ENCODE results near the gene SRF. TPM values are rescaled to one million over a fixed set of nuclear protein-coding genes. Genes with fewer than 3 reads are reported as not detected.

Gene SRF
- total RNA-seq, 1 experiment from 2014 or later = 35.0 TPM

- no peaks in the 10 kb centered on the region for H4K20me1 ChIP-seq (ENCODE audit: low read length)
- TF ChIP-seq CTCF (conservative IDR thresholded peaks at IDR 0.05; ENCODE audit: low read depth, low read length) = no peak
- no peak for TF ChIP-seq EZH2phosphoT487 (IDR thresholded peaks at IDR 0.05; ENCODE audit: borderline replicate concordance, low read length)
- TF ChIP-seq EZH2 (IDR thresholded peaks at IDR 0.05; ENCODE audit: low read length, unreplicated experiment) = no peak
- H3K27me3 ChIP-seq (ENCODE audit: low read length) = no peaks in the 10 kb centered on the region
- intact Hi-C loops (cut with micrococcal nuclease) = no loop called here
- POLR2A ChIA-PET (ENCODE audit: unreplicated experiment) = no interaction called here
- peaks cover 22% of the 10 kb centered on the region for H3K4me1 ChIP-seq (ENCODE audit: insufficient read depth, low read length)
- H3K79me2 ChIP-seq (ENCODE audit: low read length) = no peaks in the 10 kb centered on the region
- no peak overlapping the region for H3K27ac ChIP-seq (ENCODE audit: low read length)
- no peaks in the 10 kb centered on the region for H3K9me2 ChIP-seq (replicated peaks; ENCODE audit: low read length)
- no peaks in the 10 kb centered on the region for H3K36me3 ChIP-seq (ENCODE audit: low read depth, low read length)
- ATAC-seq (no peak), DNase-seq (no peak)
- BruUV-seq (replicated peaks) = no TSS peak
- H3K9me3 ChIP-seq (ENCODE audit: low read length) = no peaks in the 10 kb centered on the region
- H3K4me2 ChIP-seq (ENCODE audit: low read length) = no peak overlapping the region
- CTCF ChIA-PET = no interaction called here
- H3K9ac ChIP-seq (ENCODE audit: low read length) = no peak overlapping the region
- H3F3A ChIP-seq (ENCODE audit: low read length, unreplicated experiment) = no peaks in the 10 kb centered on the region
- H3K4me3 ChIP-seq (ENCODE audit: low read length) = no peak overlapping the region
- H2AFZ ChIP-seq (ENCODE audit: low read length) = no peak overlapping the region
These were observed 45.5 kb upstream of the SRF start for GRCh38 chr6:43125555-43125954.

GRCh38 chr6:43127180-43127579, 43.9 kb upstream of the SRF start:
- DNase-seq (no peak), ATAC-seq (no peak)
- CTCF ChIA-PET = interaction anchor here (0.6 kb wide), 1 partner anchor 37 kb away, joined by 3 read pairs; no protein-coding TSS in a partner anchor
- H3K9me3 ChIP-seq (ENCODE audit: low read length) = no peaks in the 10 kb centered on the region
- no peaks in the 10 kb centered on the region for H3K9me2 ChIP-seq (replicated peaks; ENCODE audit: low read length)
- intact Hi-C loops (cut with micrococcal nuclease) = no loop called here
- H3K4me3 ChIP-seq (ENCODE audit: low read length) = no peak overlapping the region
- no peak overlapping the region for H3K4me2 ChIP-seq (ENCODE audit: low read length)
- no peaks in the 10 kb centered on the region for H3F3A ChIP-seq (ENCODE audit: low read length, unreplicated experiment)
- H3K9ac ChIP-seq (ENCODE audit: low read length) = no peak overlapping the region
- no peak for TF ChIP-seq EZH2phosphoT487 (IDR thresholded peaks at IDR 0.05; ENCODE audit: borderline replicate concordance, low read length)
- H2AFZ ChIP-seq (ENCODE audit: low read length) = no peak overlapping the region
- 0 out of 2 replicates have a peak, but pooled peaks cover 2% of the 10 kb centered on the region for H3K36me3 ChIP-seq (ENCODE audit: low read depth, low read length)
- H3K4me1 ChIP-seq (ENCODE audit: insufficient read depth, low read length) = peaks cover 7% of the 10 kb centered on the region; the same call in 1 of the 2 replicates
- H3K27me3 ChIP-seq (ENCODE audit: low read length) = no peaks in the 10 kb centered on the region
- no peaks in the 10 kb centered on the region for H3K79me2 ChIP-seq (ENCODE audit: low read length)
- no TSS peak for BruUV-seq (replicated peaks)
- no peak overlapping the region for H3K27ac ChIP-seq (ENCODE audit: low read length)
- no peaks in the 10 kb centered on the region for H4K20me1 ChIP-seq (ENCODE audit: low read length)
- POLR2A ChIA-PET (ENCODE audit: unreplicated experiment) = no interaction called here

GRCh38 chr6:43127877-43128276, 43.2 kb upstream of the SRF start:
- Histone ChIP-seq H2AFZ (ENCODE audit: low read length) (no peak overlapping the region), H3K9me2 (replicated peaks; ENCODE audit: low read length) (no peaks in the 10 kb centered on the region), H3K4me2 (ENCODE audit: low read length) (no peak overlapping the region), H3F3A (ENCODE audit: low read length, unreplicated experiment) (no peaks in the 10 kb centered on the region), H4K20me1 (ENCODE audit: low read length) (no peaks in the 10 kb centered on the region), H3K4me3 (ENCODE audit: low read length) (no peak overlapping the region), H3K9ac (ENCODE audit: low read length) (no peak overlapping the region), H3K4me1 (ENCODE audit: insufficient read depth, low read length) (peaks cover 7% of the 10 kb centered on the region; the same call in 1 of the 2 replicates), H3K36me3 (ENCODE audit: low read depth, low read length) (0 out of 2 replicates have a peak, but pooled peaks cover 2% of the 10 kb centered on the region), H3K27me3 (ENCODE audit: low read length) (no peaks in the 10 kb centered on the region), H3K27ac (ENCODE audit: low read length) (no peak overlapping the region), H3K9me3 (ENCODE audit: low read length) (no peaks in the 10 kb centered on the region), H3K79me2 (ENCODE audit: low read length) (no peaks in the 10 kb centered on the region)
- POLR2A ChIA-PET (ENCODE audit: unreplicated experiment) = no interaction called here
- no peak for TF ChIP-seq CTCF (conservative IDR thresholded peaks at IDR 0.05; ENCODE audit: low read depth, low read length)
- TF ChIP-seq EZH2phosphoT487 (IDR thresholded peaks at IDR 0.05; ENCODE audit: borderline replicate concordance, low read length) = no peak
- TF ChIP-seq EZH2 (IDR thresholded peaks at IDR 0.05; ENCODE audit: low read length, unreplicated experiment) = no peak
- intact Hi-C loops (cut with micrococcal nuclease) = no loop called here
- BruUV-seq (replicated peaks) = no TSS peak
- ATAC-seq = no peak
- CTCF ChIA-PET = interaction anchor here (0.6 kb wide), 1 partner anchor 38 kb away, joined by 3 read pairs; no protein-coding TSS in a partner anchor
- DNase-seq = no peak

All from PC-3 (cell line).